Left kidney (tissue), 8 donors: ENCODE results near the gene PTH1R. TPM values are rescaled to one million over a fixed set of nuclear protein-coding genes. Genes with fewer than 3 reads are reported as not detected.
A peak's percentile ranks its signal among the peaks of the same experiment; 100 is the strongest.

ENCODE experiments used
- DNase-seq: peaks from one replicate; pipeline ENCODE4 v3.0.0-alpha.2; 2013
- long read RNA-seq, 8 donors: transcript quantifications; one replicate each; lab custom pipeline, GENCODE V29; 2026
- polyA plus RNA-seq: library from polyadenylated mRNA; unstranded; fragments of 120-200 nt; gene quantifications from one replicate; pipeline ENCODE4 v1.2.1, GENCODE V29; 2013; ENCODE audit not compliant: insufficient read length

Gene PTH1R
- polyA plus RNA-seq, result 178 TPM
- long read RNA-seq, donor 1, transcript PTH1R-201 (14 exons, 2,123 nt), result major isoform, 27 of 156 reads
- long read RNA-seq, donor 1, partial matches to known transcripts, result 125 of 156 reads
- long read RNA-seq, donor 1, other reads (novel, unspliced or antisense), result 0 of 156 reads
- long read RNA-seq, donor 2, transcript PTH1R-201 (14 exons, 2,123 nt), result major isoform, 12 of 37 reads
- long read RNA-seq, donor 2, transcript PTH1R-204 (15 exons, 1,914 nt), result minor isoform, 10 of 37 reads
- long read RNA-seq, donor 2, partial matches to known transcripts, result 15 of 37 reads
- long read RNA-seq, donor 2, other reads (novel, unspliced or antisense), result 0 of 37 reads
- long read RNA-seq, donor 3, transcript PTH1R-201 (14 exons, 2,123 nt), result major isoform, 5 of 42 reads
- long read RNA-seq, donor 3, partial matches to known transcripts, result 35 of 42 reads
- long read RNA-seq, donor 3, other reads (novel, unspliced or antisense), result 0 of 42 reads
- long read RNA-seq, donor 4, partial matches to known transcripts, result 21 of 21 reads
- long read RNA-seq, donor 4, other reads (novel, unspliced or antisense), result 0 of 21 reads
- long read RNA-seq, donor 5, transcript PTH1R-204 (15 exons, 1,914 nt), result minor isoform, 6 of 50 reads
- long read RNA-seq, donor 5, transcript PTH1R-201 (14 exons, 2,123 nt), result major isoform, 29 of 50 reads
- long read RNA-seq, donor 5, partial matches to known transcripts, result 15 of 50 reads
- long read RNA-seq, donor 5, other reads (novel, unspliced or antisense), result 0 of 50 reads
- long read RNA-seq, donor 6, transcript PTH1R-201 (14 exons, 2,123 nt), result major isoform, 18 of 91 reads
- long read RNA-seq, donor 6, transcript PTH1R-204 (15 exons, 1,914 nt), result minor isoform, 5 of 91 reads
- long read RNA-seq, donor 6, partial matches to known transcripts, result 68 of 91 reads
- long read RNA-seq, donor 6, other reads (novel, unspliced or antisense), result 0 of 91 reads
- long read RNA-seq, donor 7, transcript PTH1R-201 (14 exons, 2,123 nt), result major isoform, 18 of 131 reads
- long read RNA-seq, donor 7, partial matches to known transcripts, result 109 of 131 reads
- long read RNA-seq, donor 7, other reads (novel, unspliced or antisense), result 0 of 131 reads
- long read RNA-seq, donor 8, transcript PTH1R-201 (14 exons, 2,123 nt), result major isoform, 8 of 44 reads
- long read RNA-seq, donor 8, partial matches to known transcripts, result 35 of 44 reads
- long read RNA-seq, donor 8, other reads (novel, unspliced or antisense), result 0 of 44 reads

GRCh38 chr3:46877406-46878125 is at the start of gene PTH1R:
Gene PTH1R, plus strand, starts transcription at chr3:46877721. Its CDS starts 5,839 bp downstream, at chr3:46883560.
- no peak for DNase-seq

GRCh38 chr3:46829699-46830208 is 47.8 kb upstream of the PTH1R start:
- DNase-seq, result no peak

GRCh38 chr3:46830801-46831200 is 46.7 kb upstream of the PTH1R start:
- DNase-seq, result no peak

GRCh38 chr3:46831316-46831715 is 46.2 kb upstream of the PTH1R start:
- no peak for DNase-seq

- DNase-seq, result no peak
These were observed 45.7 kb upstream of the PTH1R start for GRCh38 chr3:46831841-46832240.

GRCh38 chr3:46833346-46834300 is 43.9 kb upstream of the PTH1R start:
- DNase-seq, result no peak

GRCh38 chr3:46835054-46835453 is 42.5 kb upstream of the PTH1R start:
- DNase-seq, result no peak

GRCh38 chr3:46835491-46835890 is 42.0 kb upstream of the PTH1R start:
- DNase-seq, result no peak

- no peak for DNase-seq
These were observed 39.2 kb upstream of the PTH1R start for GRCh38 chr3:46838301-46838700.

- DNase-seq, result no peak
These were observed 37.0 kb upstream of the PTH1R start for GRCh38 chr3:46840491-46840890.

GRCh38 chr3:46843508-46843907 is 34.0 kb upstream of the PTH1R start:
- no peak for DNase-seq

- no peak for DNase-seq
These were observed 33.1 kb upstream of the PTH1R start for GRCh38 chr3:46844397-46844796.

- no peak for DNase-seq
These were observed 32.6 kb upstream of the PTH1R start for GRCh38 chr3:46844881-46845312.

GRCh38 chr3:46845397-46845859 is 32.1 kb upstream of the PTH1R start:
- no peak for DNase-seq

- peak; percentile 85 for DNase-seq
These were observed 31.5 kb upstream of the PTH1R start for GRCh38 chr3:46845860-46846623.

GRCh38 chr3:46846624-46847542 is 30.6 kb upstream of the PTH1R start:
- no peak for DNase-seq

GRCh38 chr3:46847744-46848143 is 29.8 kb upstream of the PTH1R start:
- DNase-seq, result no peak
